ENCODE results near the gene FAM118B. TPM values are rescaled to one million over a fixed set of nuclear protein-coding genes. Genes with fewer than 3 reads are reported as not detected.

The FAM118B gene
- total RNA-seq, 2 donors from 2014 or later: 11.1 to 13.2 TPM

- H3K27me3 Mint-ChIP-seq (ENCODE audit: low read depth): no peaks in the 10 kb centered on the region
- H3K4me3 Mint-ChIP-seq: no peak overlapping the region
- no peaks in the 10 kb centered on the region for H3K4me1 Mint-ChIP-seq (ENCODE audit: low read depth)
- peaks cover 5 to 10% of the 10 kb centered on the region in 2 donors for H3K36me3 Mint-ChIP-seq (ENCODE audit: insufficient read depth in 2 of 2)
- H3K9me3 Mint-ChIP-seq: no peaks in the 10 kb centered on the region
- H3K27ac Mint-ChIP-seq: no peak overlapping the region
- DNase-seq: no peak
- ATAC-seq (replicated peaks in 1 of 2): no peak
Observed at GRCh38 chr11:126191379-126192073, 20.1 kb upstream of the FAM118B start.

GRCh38 chr11:126192361-126192760 is 19.2 kb upstream of the FAM118B start:
- no peaks in the 10 kb centered on the region for H3K27me3 Mint-ChIP-seq (ENCODE audit: low read depth)
- peaks cover 8 to 18% of the 10 kb centered on the region in 2 donors for H3K36me3 Mint-ChIP-seq (ENCODE audit: insufficient read depth in 2 of 2)
- no peak overlapping the region for H3K4me3 Mint-ChIP-seq
- DNase-seq (no peak), ATAC-seq (replicated peaks in 1 of 2) (no peak)
- H3K4me1 Mint-ChIP-seq (ENCODE audit: low read depth): no peaks in the 10 kb centered on the region
- H3K27ac Mint-ChIP-seq: no peak overlapping the region
- H3K9me3 Mint-ChIP-seq: no peaks in the 10 kb centered on the region

GRCh38 chr11:126193038-126193478 is 18.5 kb upstream of the FAM118B start:
- ATAC-seq (replicated peaks in 1 of 2): no peak
- no peak for DNase-seq
- H3K36me3 Mint-ChIP-seq (ENCODE audit: insufficient read depth in 2 of 2): peaks cover 11 to 23% of the 10 kb centered on the region in 2 donors
- no peaks in the 10 kb centered on the region for H3K27me3 Mint-ChIP-seq (ENCODE audit: low read depth)
- no peaks in the 10 kb centered on the region for H3K4me1 Mint-ChIP-seq (ENCODE audit: low read depth)
- H3K27ac Mint-ChIP-seq: no peak overlapping the region
- no peak overlapping the region for H3K4me3 Mint-ChIP-seq
- peaks cover 0 to 1% of the 10 kb centered on the region in 2 donors for H3K9me3 Mint-ChIP-seq

- H3K27me3 Mint-ChIP-seq (ENCODE audit: low read depth): no peaks in the 10 kb centered on the region
- no peak overlapping the region for H3K27ac Mint-ChIP-seq
- peak in 1 of 2 donors; percentile 33 for ATAC-seq (replicated peaks in 1 of 2)
- peak; percentile 22 to 34 for DNase-seq
- no peak overlapping the region for H3K4me3 Mint-ChIP-seq
- H3K4me1 Mint-ChIP-seq (ENCODE audit: low read depth): no peaks in the 10 kb centered on the region
- peaks cover 13 to 31% of the 10 kb centered on the region in 2 donors for H3K36me3 Mint-ChIP-seq (ENCODE audit: insufficient read depth in 2 of 2)
- peaks cover 0 to 5% of the 10 kb centered on the region in 2 donors for H3K9me3 Mint-ChIP-seq
Observed at GRCh38 chr11:126194121-126194543, 17.4 kb upstream of the FAM118B start.

DNA sequence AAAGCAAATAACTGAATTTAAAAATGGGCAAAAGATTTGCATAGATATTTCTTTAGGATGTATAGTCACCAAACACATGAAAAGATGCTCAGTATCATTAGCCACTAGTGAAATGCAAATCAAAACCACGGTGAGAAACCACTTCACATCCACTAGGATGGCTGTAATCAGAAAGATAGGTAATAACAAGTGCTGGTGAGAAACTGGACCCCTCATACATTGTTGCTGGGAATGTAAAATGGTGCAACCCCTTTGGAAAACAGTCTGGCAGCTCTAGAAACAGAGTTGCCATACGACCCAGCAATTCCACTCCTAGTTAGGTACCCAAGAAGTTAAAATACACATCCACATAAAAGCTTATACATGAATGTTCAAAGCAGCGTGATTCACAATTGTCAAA is 16.5 kb upstream of the FAM118B start:
- H3K27ac Mint-ChIP-seq: no peak overlapping the region
- H3K36me3 Mint-ChIP-seq (ENCODE audit: insufficient read depth in 2 of 2): peaks cover 13 to 39% of the 10 kb centered on the region in 2 donors
- H3K27me3 Mint-ChIP-seq (ENCODE audit: low read depth): no peaks in the 10 kb centered on the region
- no peak overlapping the region for H3K4me3 Mint-ChIP-seq
- DNase-seq: no peak
- no peak for ATAC-seq (replicated peaks in 1 of 2)
- H3K9me3 Mint-ChIP-seq: peaks cover 0 to 5% of the 10 kb centered on the region in 2 donors
- H3K4me1 Mint-ChIP-seq (ENCODE audit: low read depth): no peaks in the 10 kb centered on the region

DNA sequence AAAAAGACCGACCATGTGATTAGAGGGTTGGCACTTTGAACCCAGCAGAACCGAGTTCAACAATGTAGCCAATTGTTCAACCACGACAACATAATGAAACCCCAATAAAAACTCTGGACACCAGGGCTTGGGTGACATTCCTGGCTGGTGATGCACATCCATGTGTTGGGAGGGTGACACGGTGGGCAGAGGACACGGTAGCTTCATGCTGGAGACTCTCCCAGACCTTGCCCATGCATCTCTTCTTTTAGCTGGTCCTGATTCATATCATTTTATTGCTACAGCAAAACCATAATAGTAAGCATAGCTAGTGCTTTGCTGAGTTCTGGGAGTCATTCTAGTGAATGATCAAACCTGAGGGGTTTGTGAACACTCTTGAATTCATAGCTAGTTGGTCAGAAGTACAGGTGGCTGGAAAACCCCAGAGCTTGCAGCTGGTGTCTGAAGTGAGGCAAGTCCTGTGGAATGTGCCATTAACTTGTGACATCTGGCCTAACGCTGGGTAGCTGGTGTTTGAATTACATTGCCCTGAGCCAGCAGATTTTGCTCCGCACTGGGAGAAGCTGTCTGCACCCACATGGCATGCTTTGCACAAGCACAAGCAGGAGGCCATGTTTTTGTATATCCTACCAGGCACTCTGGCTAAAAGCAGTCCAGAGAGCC is 14.2 kb upstream of the FAM118B start:
- DNase-seq (no peak), ATAC-seq (replicated peaks in 1 of 2) (no peak)
- Mint-ChIP-seq H3K4me1 (ENCODE audit: low read depth) (no peaks in the 10 kb centered on the region), H3K9me3 (peaks cover 0 to 5% of the 10 kb centered on the region in 2 donors), H3K36me3 (ENCODE audit: insufficient read depth in 2 of 2) (peaks cover 13 to 46% of the 10 kb centered on the region in 2 donors), H3K27me3 (ENCODE audit: low read depth) (no peaks in the 10 kb centered on the region), H3K4me3 (no peak overlapping the region), H3K27ac (no peak overlapping the region)

- Mint-ChIP-seq H3K27me3 (ENCODE audit: low read depth) (no peaks in the 10 kb centered on the region), H3K9me3 (peaks cover 0 to 5% of the 10 kb centered on the region in 2 donors), H3K36me3 (ENCODE audit: insufficient read depth in 2 of 2) (peaks cover 13 to 46% of the 10 kb centered on the region in 2 donors), H3K4me3 (no peak overlapping the region), H3K4me1 (ENCODE audit: low read depth) (no peaks in the 10 kb centered on the region), H3K27ac (no peak overlapping the region)
- ATAC-seq (replicated peaks in 1 of 2): no peak
- DNase-seq: no peak
Observed at GRCh38 chr11:126198648-126199047, 12.9 kb upstream of the FAM118B start.

- ATAC-seq (replicated peaks in 1 of 2): no peak
- Mint-ChIP-seq H3K36me3 (ENCODE audit: insufficient read depth in 2 of 2) (peaks cover 6 to 43% of the 10 kb centered on the region in 2 donors), H3K9me3 (peaks cover 0 to 5% of the 10 kb centered on the region in 2 donors), H3K27ac (no peak overlapping the region), H3K27me3 (ENCODE audit: low read depth) (no peaks in the 10 kb centered on the region), H3K4me3 (no peak overlapping the region), H3K4me1 (ENCODE audit: low read depth) (no peaks in the 10 kb centered on the region)
- DNase-seq: no peak
Observed at GRCh38 chr11:126202646-126203359, 8.8 kb upstream of the FAM118B start.

DNA sequence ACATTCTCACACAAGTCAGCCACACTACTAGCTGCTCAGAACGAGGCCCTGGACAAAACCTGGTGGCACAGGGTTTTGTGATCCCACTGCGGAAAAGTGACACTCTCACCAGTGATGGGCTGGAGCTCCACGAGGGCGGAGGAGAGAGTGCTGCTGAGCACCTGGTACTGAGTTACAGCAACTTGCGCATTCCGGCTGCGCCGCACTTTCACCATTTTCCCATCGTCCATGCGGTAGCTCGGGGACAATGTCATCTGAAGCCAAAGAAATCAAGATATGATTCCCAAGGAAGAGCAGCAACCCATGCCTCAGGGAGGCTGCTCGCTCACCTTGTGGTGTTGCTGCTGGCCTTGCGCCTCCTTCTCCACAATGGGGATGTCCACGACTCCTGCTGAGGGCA is 6.2 kb upstream of the FAM118B start:
- no peaks in the 10 kb centered on the region for H3K27me3 Mint-ChIP-seq (ENCODE audit: low read depth)
- H3K36me3 Mint-ChIP-seq (ENCODE audit: insufficient read depth in 2 of 2): peaks cover 2 to 30% of the 10 kb centered on the region in 2 donors
- no peak overlapping the region for H3K27ac Mint-ChIP-seq
- H3K4me3 Mint-ChIP-seq: no peak overlapping the region
- peaks cover 6% of the 10 kb centered on the region for H3K4me1 Mint-ChIP-seq (ENCODE audit: low read depth)
- DNase-seq (no peak), ATAC-seq (replicated peaks in 1 of 2) (no peak)
- no peaks in the 10 kb centered on the region for H3K9me3 Mint-ChIP-seq

DNA sequence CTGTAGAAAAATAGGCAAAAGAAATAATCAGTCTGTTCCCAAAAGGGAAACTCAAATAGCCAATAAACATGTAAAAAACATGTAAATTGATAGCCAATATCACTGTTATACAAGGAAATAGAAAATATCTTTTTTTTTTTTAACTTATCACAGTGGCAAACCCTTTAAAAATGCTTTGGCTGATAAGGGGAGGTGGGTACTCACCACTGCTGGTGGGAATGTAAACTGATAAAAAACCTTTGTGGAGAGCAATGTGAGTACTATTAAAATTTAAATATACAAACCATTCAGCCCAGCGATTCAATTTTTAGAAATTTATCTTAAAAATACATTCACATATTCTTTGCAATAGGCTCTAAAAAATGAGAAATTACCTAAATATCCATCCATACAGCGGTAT is 3.7 kb upstream of the FAM118B start:
- DNase-seq (no peak), ATAC-seq (replicated peaks in 1 of 2) (no peak)
- peaks cover 23% of the 10 kb centered on the region for H3K4me1 Mint-ChIP-seq (ENCODE audit: low read depth)
- H3K9me3 Mint-ChIP-seq: no peaks in the 10 kb centered on the region
- H3K36me3 Mint-ChIP-seq (ENCODE audit: insufficient read depth in 2 of 2): peaks cover 2 to 28% of the 10 kb centered on the region in 2 donors
- H3K27ac Mint-ChIP-seq: no peak overlapping the region
- H3K27me3 Mint-ChIP-seq (ENCODE audit: low read depth): no peaks in the 10 kb centered on the region
- H3K4me3 Mint-ChIP-seq: no peak overlapping the region

DNA sequence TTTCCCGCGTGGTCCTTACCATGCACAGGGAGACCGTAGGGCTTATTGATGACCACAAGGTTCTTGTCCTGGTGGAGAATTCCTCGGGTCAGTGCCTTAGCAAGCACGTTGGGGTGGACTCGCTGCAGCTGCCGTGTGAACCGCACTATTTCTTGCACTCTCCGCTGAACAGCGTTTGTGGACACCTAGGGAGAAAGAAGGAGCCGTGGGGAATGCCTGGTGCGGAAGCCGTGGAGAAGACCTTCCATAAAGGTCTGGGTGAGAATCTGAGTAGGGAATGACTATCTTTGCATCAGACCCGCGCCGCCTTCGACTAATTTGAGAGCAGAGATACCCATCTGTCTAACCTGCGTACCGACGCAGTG is 729 bp upstream of the FAM118B start:
- DNase-seq (no peak), ATAC-seq (replicated peaks in 1 of 2) (no peak)
- no peaks in the 10 kb centered on the region for H3K9me3 Mint-ChIP-seq
- peak overlapping the region; percentile 99 for H3K27ac Mint-ChIP-seq
- H3K4me3 Mint-ChIP-seq: peak overlapping the region; percentile 94 to 99
- H3K36me3 Mint-ChIP-seq (ENCODE audit: insufficient read depth in 2 of 2): peaks cover 2 to 15% of the 10 kb centered on the region in 2 donors
- peaks cover 40% of the 10 kb centered on the region for H3K4me1 Mint-ChIP-seq (ENCODE audit: low read depth)
- no peaks in the 10 kb centered on the region for H3K27me3 Mint-ChIP-seq (ENCODE audit: low read depth)

DNA sequence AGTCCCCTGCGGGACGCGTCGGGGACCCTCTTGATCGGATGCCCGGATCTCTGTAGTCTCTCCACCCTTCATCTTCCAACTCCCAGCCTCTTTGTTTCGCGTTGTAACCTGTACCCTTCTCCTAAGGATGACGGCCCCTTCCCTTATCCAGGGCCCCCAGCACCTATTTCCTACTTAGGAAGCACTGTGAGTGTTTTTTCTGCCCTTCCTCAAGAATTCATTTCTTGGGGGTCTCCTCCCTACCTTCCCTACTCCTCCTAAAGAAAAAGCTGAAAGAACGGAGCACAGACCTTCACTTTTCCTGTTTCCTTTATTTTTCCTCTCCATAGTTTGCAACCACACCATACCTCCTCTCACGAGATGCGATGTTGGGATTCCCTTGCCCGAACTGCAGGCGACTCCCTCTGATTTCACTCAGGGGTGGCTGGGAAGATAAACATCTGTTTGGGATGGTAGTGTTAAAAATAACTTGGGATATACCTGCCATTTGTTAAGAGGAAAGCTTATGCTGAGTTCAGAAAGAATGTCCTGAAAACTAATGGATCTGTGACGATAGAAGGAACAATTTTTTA is 593 bp downstream of the FAM118B start:
- Mint-ChIP-seq H3K27ac (peak overlapping the region; percentile 60), H3K9me3 (no peaks in the 10 kb centered on the region), H3K36me3 (ENCODE audit: insufficient read depth in 2 of 2) (peaks cover 0 to 10% of the 10 kb centered on the region in 2 donors), H3K27me3 (ENCODE audit: low read depth) (no peaks in the 10 kb centered on the region), H3K4me3 (peak overlapping the region; percentile 94 to 99), H3K4me1 (ENCODE audit: low read depth) (peaks cover 53% of the 10 kb centered on the region)
- no peak for ATAC-seq (replicated peaks in 1 of 2)
- no peak for DNase-seq

- H3K27ac Mint-ChIP-seq: peak overlapping the region; percentile 17
- peaks cover 64% of the 10 kb centered on the region for H3K4me1 Mint-ChIP-seq (ENCODE audit: low read depth)
- H3K9me3 Mint-ChIP-seq: no peaks in the 10 kb centered on the region
- peaks cover 0 to 6% of the 10 kb centered on the region in 2 donors for H3K36me3 Mint-ChIP-seq (ENCODE audit: insufficient read depth in 2 of 2)
- no peak for DNase-seq
- ATAC-seq (replicated peaks in 1 of 2): no peak
- H3K27me3 Mint-ChIP-seq (ENCODE audit: low read depth): no peaks in the 10 kb centered on the region
- H3K4me3 Mint-ChIP-seq: no peak overlapping the region
Observed at GRCh38 chr11:126214441-126214840, 2.9 kb downstream of the FAM118B start.
